H1 (cell line): ENCODE results near the gene KHDRBS1.

ENCODE experiments used
- ATF2 ChIP-seq: IDR thresholded peaks from 2 replicates; pipeline ENCODE4 v1.6.1; 2012; ENCODE audit warnings: low read length, inconsistent platforms
- BRCA1 ChIP-seq: IDR thresholded peaks from 2 replicates; pipeline ENCODE4 v1.6.1; 2012; ENCODE audit warnings: low read depth, low read length, improper control_type of control experiment
- CTCF ChIP-seq, 3 experiments: IDR thresholded peaks; 1 replicate in 2 of 3; 2 replicates in 1 of 3; pipeline versions ENCODE4 v1.5.1 to v1.6.1; 2011; ENCODE audit warnings: low read length in 3 of 3, mild to moderate bottlenecking in 3 of 3, inconsistent platforms in 2 of 3, low read depth in 1 of 3, moderate library complexity in 1 of 3; ENCODE audit not compliant: insufficient read depth in 1 of 3; ENCODE audit errors: control extremely low read depth in 1 of 3
- EZH2 ChIP-seq: fragments of 200-600 bp; sonication (generic); IDR thresholded peaks from 2 replicates; pipeline ENCODE4 v1.7.1; 2012; ENCODE audit warnings: low read depth, mild to moderate bottlenecking, moderate library complexity, low read length, inconsistent platforms; ENCODE audit not compliant: severe bottlenecking
- KDM5A ChIP-seq: fragments of 200-600 bp; IDR thresholded peaks from 2 replicates; pipeline ENCODE4 v1.7.1; 2012; ENCODE audit warnings: mild to moderate bottlenecking, low read length, inconsistent platforms, mixed read lengths
- MAX ChIP-seq: IDR thresholded peaks from 2 replicates; pipeline ENCODE4 v1.6.1; 2012; ENCODE audit warnings: inconsistent platforms
- POLR2AphosphoS5 ChIP-seq: IDR thresholded peaks from 2 replicates; pipeline ENCODE4 v1.6.1; 2011; ENCODE audit warnings: low read depth, low read length
- RNF2 ChIP-seq: fragments of 200-900, 300-1000 bp; sonication (generic); IDR thresholded peaks from 2 replicates; pipeline ENCODE4 v1.7.1; 2016; ENCODE audit warnings: borderline replicate concordance, low read depth, mild to moderate bottlenecking, antibody characterized with exemption, low read length; ENCODE audit not compliant: poor library complexity, severe bottlenecking; ENCODE audit errors: missing control alignments
- USF2 ChIP-seq: IDR thresholded peaks from 2 replicates; pipeline ENCODE4 v1.6.1; 2011; ENCODE audit warnings: low read length, improper control_type of control experiment

DNA sequence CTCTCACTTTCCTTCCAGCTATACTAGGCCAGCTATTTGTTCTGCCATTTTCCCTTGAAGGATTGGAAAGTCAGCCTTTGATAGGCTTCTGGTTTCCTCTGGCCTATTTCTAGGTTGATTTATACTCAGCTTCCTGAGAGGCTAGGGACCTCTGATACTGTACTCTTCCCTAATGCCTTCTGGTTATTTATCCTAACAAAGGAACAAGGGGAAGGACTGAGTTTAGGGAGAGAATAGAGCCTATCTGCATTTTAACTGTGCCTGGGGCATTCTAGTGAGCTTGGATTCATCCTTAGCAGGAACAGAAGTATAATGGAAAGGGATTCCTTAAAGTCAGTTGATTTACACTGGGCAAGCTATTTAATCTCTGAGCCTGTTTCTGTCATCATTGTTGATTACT is 47.2 kb downstream of the KHDRBS1 start:
- TF ChIP-seq CTCF (IDR thresholded peaks at IDR 0.05; ENCODE audit: control extremely low read depth in 1 of 3, insufficient read depth in 1 of 3, low read depth in 1 of 3, low read length in 3 of 3): no peak
- TF ChIP-seq POLR2AphosphoS5: 0 out of 2 replicates have a peak, but pooled peaks have one; percentile 41
- no peak for TF ChIP-seq BRCA1
- no peak for TF ChIP-seq KDM5A
- TF ChIP-seq RNF2: no peak
- no peak for TF ChIP-seq USF2
- no peak for TF ChIP-seq EZH2
- no peak for TF ChIP-seq MAX
- TF ChIP-seq ATF2: no peak
